Measurements from ENCODE around the gene ALG14.

Gene ALG14

GRCh38 chr1:94954263-94955220, 118.2 kb downstream of the ALG14 start:
- H3K79me2 ChIP-seq (ENCODE audit: insufficient read depth, low read length), result no peaks in the 10 kb centered on the region
- H3K9me3 ChIP-seq (ENCODE audit: insufficient read depth, low read length), result no peaks in the 10 kb centered on the region
- H3K27me3 ChIP-seq (ENCODE audit: low read length), result no peaks in the 10 kb centered on the region
- no peak overlapping the region for H2AFZ ChIP-seq (ENCODE audit: low read depth, low read length, severe bottlenecking)
- H3K4me2 ChIP-seq (ENCODE audit: low read depth, low read length, poor library complexity, severe bottlenecking), result no peak overlapping the region
- no peak overlapping the region for H3K4me3 ChIP-seq (ENCODE audit: insufficient read depth, low read length, poor library complexity, severe bottlenecking)
- no peaks in the 10 kb centered on the region for H4K20me1 ChIP-seq (ENCODE audit: low read depth, low read length)
- H3K9ac ChIP-seq (ENCODE audit: low read length), result no peak overlapping the region
- no peak overlapping the region for H3K27ac ChIP-seq (ENCODE audit: low read depth, low read length)
- H3K36me3 ChIP-seq (ENCODE audit: low read length), result no peaks in the 10 kb centered on the region
- H3K9me2 ChIP-seq (replicated peaks; ENCODE audit: insufficient read depth, low read length), result no peaks in the 10 kb centered on the region
- no peaks in the 10 kb centered on the region for H3F3A ChIP-seq (ENCODE audit: insufficient read depth)
- TF ChIP-seq CTCF (IDR thresholded peaks at IDR 0.05; ENCODE audit: insufficient read depth, low read length, poor library complexity, severe bottlenecking), result no peak
- no peak for TF ChIP-seq EZH2phosphoT487 (conservative IDR thresholded peaks at IDR 0.05; ENCODE audit: low read length)

- Histone ChIP-seq H3K4me2 (ENCODE audit: low read depth, low read length, poor library complexity, severe bottlenecking) (no peak overlapping the region), H3K9me3 (ENCODE audit: insufficient read depth, low read length) (no peaks in the 10 kb centered on the region), H3K9me2 (replicated peaks; ENCODE audit: insufficient read depth, low read length) (no peaks in the 10 kb centered on the region), H2AFZ (ENCODE audit: low read depth, low read length, severe bottlenecking) (no peak overlapping the region), H3F3A (ENCODE audit: insufficient read depth) (no peaks in the 10 kb centered on the region), H4K20me1 (ENCODE audit: low read depth, low read length) (no peaks in the 10 kb centered on the region), H3K79me2 (ENCODE audit: insufficient read depth, low read length) (no peaks in the 10 kb centered on the region), H3K9ac (ENCODE audit: low read length) (no peak overlapping the region), H3K27ac (ENCODE audit: low read depth, low read length) (no peak overlapping the region), H3K36me3 (ENCODE audit: low read length) (no peaks in the 10 kb centered on the region), H3K4me3 (ENCODE audit: insufficient read depth, low read length, poor library complexity, severe bottlenecking) (no peak overlapping the region), H3K27me3 (ENCODE audit: low read length) (no peaks in the 10 kb centered on the region)
- no peak for TF ChIP-seq CTCF (IDR thresholded peaks at IDR 0.05; ENCODE audit: insufficient read depth, low read length, poor library complexity, severe bottlenecking)
- no peak for TF ChIP-seq EZH2phosphoT487 (conservative IDR thresholded peaks at IDR 0.05; ENCODE audit: low read length)
Observed at GRCh38 chr1:94953746-94954145, 119.0 kb downstream of the ALG14 start.

GRCh38 chr1:94953107-94953506, 119.6 kb downstream of the ALG14 start:
- TF ChIP-seq CTCF (IDR thresholded peaks at IDR 0.05; ENCODE audit: insufficient read depth, low read length, poor library complexity, severe bottlenecking), result no peak
- no peak for TF ChIP-seq EZH2phosphoT487 (conservative IDR thresholded peaks at IDR 0.05; ENCODE audit: low read length)
- H3K9me2 ChIP-seq (replicated peaks; ENCODE audit: insufficient read depth, low read length), result no peaks in the 10 kb centered on the region
- no peaks in the 10 kb centered on the region for H3K36me3 ChIP-seq (ENCODE audit: low read length)
- H3F3A ChIP-seq (ENCODE audit: insufficient read depth), result no peaks in the 10 kb centered on the region
- no peak overlapping the region for H3K4me2 ChIP-seq (ENCODE audit: low read depth, low read length, poor library complexity, severe bottlenecking)
- H3K9ac ChIP-seq (ENCODE audit: low read length), result no peak overlapping the region
- H3K27ac ChIP-seq (ENCODE audit: low read depth, low read length), result no peak overlapping the region
- no peaks in the 10 kb centered on the region for H3K79me2 ChIP-seq (ENCODE audit: insufficient read depth, low read length)
- no peak overlapping the region for H2AFZ ChIP-seq (ENCODE audit: low read depth, low read length, severe bottlenecking)
- no peak overlapping the region for H3K4me3 ChIP-seq (ENCODE audit: insufficient read depth, low read length, poor library complexity, severe bottlenecking)
- no peaks in the 10 kb centered on the region for H3K9me3 ChIP-seq (ENCODE audit: insufficient read depth, low read length)
- H4K20me1 ChIP-seq (ENCODE audit: low read depth, low read length), result no peaks in the 10 kb centered on the region
- no peaks in the 10 kb centered on the region for H3K27me3 ChIP-seq (ENCODE audit: low read length)
